ENCODE data around the gene PLCB4.

GRCh38 chr20:9409981-9410380 lies 341.1 kb downstream of the PLCB4 start:
- TF ChIP-seq POLR2A (IDR thresholded peaks at IDR 0.05) (no peak), CTCF (IDR thresholded peaks at IDR 0.05) (no peak)

Measured in testis (tissue), 2 donors.